ENCODE results near the gene TMEM235. TPM values are rescaled to one million over a fixed set of nuclear protein-coding genes. Genes with fewer than 3 reads are reported as not detected.
A peak's percentile ranks its signal among the peaks of the same experiment; 100 is the strongest.

TMEM235 gene
- total and polyA plus RNA-seq, 9 of the 15 experiments (the other 6 are each of a cell fraction or from before 2014, with no cell fraction given) = not detected

DNA sequence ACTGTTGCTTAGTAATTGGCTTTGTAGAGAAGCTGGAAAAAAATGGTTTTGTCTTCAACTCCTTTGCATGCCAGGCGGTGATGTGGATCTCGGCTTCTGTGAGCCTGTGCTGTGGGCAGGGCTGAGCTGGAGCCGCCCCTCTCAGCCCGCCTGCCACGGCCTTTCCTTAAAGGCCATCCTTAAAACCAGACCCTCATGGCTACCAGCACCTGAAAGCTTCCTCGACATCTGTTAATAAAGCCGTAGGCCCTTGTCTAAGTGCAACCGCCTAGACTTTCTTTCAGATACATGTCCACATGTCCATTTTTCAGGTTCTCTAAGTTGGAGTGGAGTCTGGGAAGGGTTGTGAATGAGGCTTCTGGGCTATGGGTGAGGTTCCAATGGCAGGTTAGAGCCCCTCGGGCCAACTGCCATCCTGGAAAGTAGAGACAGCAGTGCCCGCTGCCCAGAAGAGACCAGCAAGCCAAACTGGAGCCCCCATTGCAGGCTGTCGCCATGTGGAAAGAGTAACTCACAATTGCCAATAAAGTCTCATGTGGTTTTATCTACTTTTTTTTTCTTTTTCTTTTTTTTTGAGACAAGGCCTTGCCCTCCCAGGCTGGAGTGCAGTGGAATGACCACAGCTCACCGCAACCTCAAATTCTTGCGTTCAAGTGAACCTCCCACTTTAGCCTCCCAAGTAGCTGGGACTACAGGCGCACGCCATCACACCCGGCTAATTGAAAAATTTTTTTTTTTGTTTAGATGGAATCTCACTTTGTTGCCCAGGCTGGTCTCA is 6.2 kb upstream of the TMEM235 start (continued):
- no peak for TF ChIP-seq ZNF717 (CRISPR knock-in tag; IDR thresholded peaks at IDR 0.05)
- TF ChIP-seq, protein P1, sequence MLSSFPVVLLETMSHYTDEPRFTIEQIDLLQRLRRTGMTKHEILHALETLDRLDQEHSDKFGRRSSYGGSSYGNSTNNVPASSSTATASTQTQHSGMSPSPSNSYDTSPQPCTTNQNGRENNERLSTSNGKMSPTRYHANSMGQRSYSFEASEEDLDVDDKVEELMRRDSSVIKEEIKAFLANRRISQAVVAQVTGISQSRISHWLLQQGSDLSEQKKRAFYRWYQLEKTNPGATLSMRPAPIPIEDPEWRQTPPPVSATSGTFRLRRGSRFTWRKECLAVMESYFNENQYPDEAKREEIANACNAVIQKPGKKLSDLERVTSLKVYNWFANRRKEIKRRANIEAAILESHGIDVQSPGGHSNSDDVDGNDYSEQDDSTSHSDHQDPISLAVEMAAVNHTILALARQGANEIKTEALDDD (IDR thresholded peaks at IDR 0.05) = no peak

DNA sequence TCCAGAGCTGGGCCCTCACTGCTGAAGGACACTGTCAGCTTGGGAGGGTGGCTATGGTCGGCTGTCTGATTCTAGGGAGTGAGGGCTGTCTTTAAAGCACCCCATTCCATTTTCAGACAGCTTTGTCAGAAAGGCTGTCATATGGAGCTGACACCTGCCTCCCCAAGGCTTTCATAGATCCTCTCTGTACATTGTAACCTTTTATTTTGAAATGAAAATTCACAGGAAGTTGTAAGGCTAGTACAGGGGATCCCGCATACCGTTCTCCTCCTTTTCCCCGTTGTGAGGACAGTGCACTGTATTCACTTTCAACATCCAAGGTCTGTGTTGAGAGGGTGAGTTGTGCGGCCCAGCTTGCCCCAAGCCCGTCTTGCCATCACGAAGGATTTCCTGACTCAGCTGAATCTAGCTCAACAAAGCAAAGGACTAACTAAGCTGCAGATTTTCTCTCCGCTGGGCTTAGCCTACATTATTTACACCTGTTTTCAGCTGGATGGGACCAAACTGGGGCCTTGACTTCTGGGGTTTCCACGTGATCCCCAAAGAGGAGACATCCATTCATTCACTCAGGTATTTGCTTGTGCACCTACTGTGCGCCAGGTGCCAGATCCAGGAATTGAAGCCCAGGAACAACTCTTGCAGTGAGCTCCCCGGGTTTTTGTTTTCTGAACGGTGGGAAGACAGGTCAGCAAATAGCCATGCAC is 5.2 kb upstream of the TMEM235 start:
- DNase-seq (ENCODE audit: extremely low read depth in 1 of 4, low spot score in 3 of 4) (no peak), ATAC-seq (peak; percentile 18), FAIRE-seq (no peak)
- Histone ChIP-seq H3K4me1 (replicated peaks in 1 of 2; ENCODE audit: control insufficient read depth in 2 of 2, insufficient read depth in 2 of 2, low read length in 2 of 2) (peaks cover 0 to 19% of the 10 kb centered on the region in 2 experiments; a peak in 3 of 5 replicates), H3K27ac (ENCODE audit: extremely low read depth, low read depth, low read length) (0 out of 3 replicates have a peak overlapping the region, but pooled peaks have one; percentile 7), H2AFZ (ENCODE audit: low read depth, low read length) (no peak overlapping the region), H3K4me3 (no peak overlapping the region), H3K4me2 (ENCODE audit: insufficient read depth, low read length) (no peak overlapping the region), H3K9me1 (ENCODE audit: control insufficient read depth, insufficient read depth, low read length) (no peaks in the 10 kb centered on the region), H4K20me1 (replicated peaks; ENCODE audit: control insufficient read depth, insufficient read depth, low read length) (0 out of 2 replicates have a peak, but pooled peaks cover 2% of the 10 kb centered on the region), H3K27me3 (ENCODE audit: control insufficient read depth in 2 of 2, insufficient read depth in 2 of 2, low read length in 2 of 2) (no peaks in the 10 kb centered on the region), H3K79me2 (ENCODE audit: control insufficient read depth, insufficient read depth, low read length) (no peaks in the 10 kb centered on the region), H3K36me3 (ENCODE audit: control insufficient read depth, insufficient read depth, low read length) (peaks cover 41% of the 10 kb centered on the region; the same call in 2 of the 3 replicates), H3K9ac (ENCODE audit: insufficient read depth in 1 of 2, low read depth in 2 of 2, low read length in 2 of 2) (peak overlapping the region in 1 of 2 experiments; percentile 62; a peak in 1 of 4 replicates), H3K9me3 (replicated peaks; ENCODE audit: control insufficient read depth, insufficient read depth, low read depth, low read length) (no peaks in the 10 kb centered on the region)
- BruUV-seq (replicated peaks) = no TSS peak
- intact Hi-C loops (cut with micrococcal nuclease) = no loop called here
- POLR2A ChIA-PET = interaction anchor here (0.6 to 4.3 kb wide), 11 partner anchors 9 to 809 kb away, joined by 3 to 30 read pairs (median 3); partner anchors contain the start of gene BIRC5
- in situ Hi-C loops (cut with MboI) = no loop called here
- 46% methylated on average over 12 of the region's 12 CpGs for WGBS (ENCODE audit: insufficient coverage, low coverage, missing lambda C conversion rate)
- CTCF ChIA-PET (ENCODE audit: low intra/inter-chr PET ratio) = no interaction called here
- TF ChIP-seq MAFK (IDR thresholded peaks at IDR 0.05; ENCODE audit: low read length) = peak; percentile 58; the same call in 1 of the 2 replicates
- TF ChIP-seq RBFOX2 (IDR thresholded peaks at IDR 0.05; ENCODE audit: low read depth, low read length) = no peak
- no peak for TF ChIP-seq ATF7 (IDR thresholded peaks at IDR 0.05)
- TF ChIP-seq POLR2A (conservative IDR thresholded peaks at IDR 0.05) = 0 out of 2 replicates have a peak, but pooled peaks have one; percentile 2
- TF ChIP-seq, protein P2, sequence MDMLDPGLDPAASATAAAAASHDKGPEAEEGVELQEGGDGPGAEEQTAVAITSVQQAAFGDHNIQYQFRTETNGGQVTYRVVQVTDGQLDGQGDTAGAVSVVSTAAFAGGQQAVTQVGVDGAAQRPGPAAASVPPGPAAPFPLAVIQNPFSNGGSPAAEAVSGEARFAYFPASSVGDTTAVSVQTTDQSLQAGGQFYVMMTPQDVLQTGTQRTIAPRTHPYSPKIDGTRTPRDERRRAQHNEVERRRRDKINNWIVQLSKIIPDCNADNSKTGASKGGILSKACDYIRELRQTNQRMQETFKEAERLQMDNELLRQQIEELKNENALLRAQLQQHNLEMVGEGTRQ (CRISPR knock-in tag; IDR thresholded peaks at IDR 0.05) = no peak
- peak; percentile 79 for TF ChIP-seq MAFG (tag; conservative IDR thresholded peaks at IDR 0.05)
- TF ChIP-seq MAFF (IDR thresholded peaks at IDR 0.05; ENCODE audit: low read length) = peak; percentile 61
- TF ChIP-seq MYNN (IDR thresholded peaks at IDR 0.05) = peak; percentile 56
- no peak for TF ChIP-seq MYNN (CRISPR knock-in tag; IDR thresholded peaks at IDR 0.05)
- no peak for TF ChIP-seq ZNF121 (CRISPR knock-in tag; conservative IDR thresholded peaks at IDR 0.05)
- TF ChIP-seq C11orf30 (IDR thresholded peaks at IDR 0.05; ENCODE audit: low read depth) = peak; percentile 84
- no peak for TF ChIP-seq FOXJ2 (tag; IDR thresholded peaks at IDR 0.05)
- TF ChIP-seq POLR2AphosphoS5 (IDR thresholded peaks at IDR 0.05; ENCODE audit: control insufficient read depth, insufficient read depth, low read depth, low read length) = peak; percentile 18; the same call in 1 of the 2 replicates
- TF ChIP-seq ZNF316 (IDR thresholded peaks at IDR 0.05) = peak; percentile 88
- TF ChIP-seq, protein P3, sequence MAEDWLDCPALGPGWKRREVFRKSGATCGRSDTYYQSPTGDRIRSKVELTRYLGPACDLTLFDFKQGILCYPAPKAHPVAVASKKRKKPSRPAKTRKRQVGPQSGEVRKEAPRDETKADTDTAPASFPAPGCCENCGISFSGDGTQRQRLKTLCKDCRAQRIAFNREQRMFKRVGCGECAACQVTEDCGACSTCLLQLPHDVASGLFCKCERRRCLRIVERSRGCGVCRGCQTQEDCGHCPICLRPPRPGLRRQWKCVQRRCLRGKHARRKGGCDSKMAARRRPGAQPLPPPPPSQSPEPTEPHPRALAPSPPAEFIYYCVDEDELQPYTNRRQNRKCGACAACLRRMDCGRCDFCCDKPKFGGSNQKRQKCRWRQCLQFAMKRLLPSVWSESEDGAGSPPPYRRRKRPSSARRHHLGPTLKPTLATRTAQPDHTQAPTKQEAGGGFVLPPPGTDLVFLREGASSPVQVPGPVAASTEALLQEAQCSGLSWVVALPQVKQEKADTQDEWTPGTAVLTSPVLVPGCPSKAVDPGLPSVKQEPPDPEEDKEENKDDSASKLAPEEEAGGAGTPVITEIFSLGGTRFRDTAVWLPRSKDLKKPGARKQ (CRISPR knock-in tag; IDR thresholded peaks at IDR 0.05) = no peak
- no peak for TF ChIP-seq BHLHE40 (IDR thresholded peaks at IDR 0.05; ENCODE audit: low read length)
- TF ChIP-seq CBFA2T2 (conservative IDR thresholded peaks at IDR 0.05) = no peak
